HG03064 (cell line): Measurements from ENCODE around the gene KANK2.
"Not testable (repeated sequence)": the region's sequence is repeated elsewhere in the genome, so short reads cannot be mapped to it uniquely, and the experiment has no call there.

ENCODE experiments used
- ATAC-seq: cut with Tn5 transposase; IDR thresholded peaks from one replicate; pipeline ENCODE4 v1.9.1; 2021; ENCODE audit warnings: low read depth; ENCODE audit not compliant: unreplicated experiment

Gene KANK2

GRCh38 chr19:11142528-11143171 is 54.7 kb downstream of the KANK2 start:
- no peak for ATAC-seq

- no peak for ATAC-seq
Observed at GRCh38 chr19:11141937-11142527, 55.3 kb downstream of the KANK2 start.

GRCh38 chr19:11140896-11141295 is 56.4 kb downstream of the KANK2 start:
- no peak for ATAC-seq

DNA sequence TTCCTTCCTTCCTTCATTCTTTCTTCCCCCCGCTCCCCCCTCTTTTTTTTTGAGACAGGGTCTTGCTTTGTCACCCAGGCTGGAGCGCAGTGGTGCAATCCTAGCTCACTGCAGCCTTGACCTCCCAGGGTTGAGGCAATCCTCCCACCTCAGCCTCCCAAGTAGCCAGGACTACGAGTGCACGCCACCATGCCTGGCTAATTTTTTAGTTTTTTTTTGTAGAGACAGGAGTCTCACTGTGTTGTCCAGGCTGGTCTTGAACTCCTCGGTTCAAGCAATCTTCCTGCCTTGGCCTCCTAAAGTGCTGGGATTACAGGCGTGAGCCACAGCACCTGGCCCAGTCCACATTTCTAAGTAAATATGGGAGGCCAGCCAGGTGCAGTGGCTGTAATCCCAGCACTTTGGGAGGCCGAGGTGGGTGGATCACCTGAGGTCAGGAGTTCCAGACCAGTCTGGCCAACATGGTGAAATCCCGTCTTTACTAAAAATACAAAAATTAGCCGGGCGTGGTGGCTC is 57.3 kb downstream of the KANK2 start:
- ATAC-seq, result not testable (repeated sequence)

- ATAC-seq, result no peak
Observed at GRCh38 chr19:11138601-11139300, 58.6 kb downstream of the KANK2 start.

- ATAC-seq, result no peak
Observed at GRCh38 chr19:11137542-11138384, 59.6 kb downstream of the KANK2 start.

DNA sequence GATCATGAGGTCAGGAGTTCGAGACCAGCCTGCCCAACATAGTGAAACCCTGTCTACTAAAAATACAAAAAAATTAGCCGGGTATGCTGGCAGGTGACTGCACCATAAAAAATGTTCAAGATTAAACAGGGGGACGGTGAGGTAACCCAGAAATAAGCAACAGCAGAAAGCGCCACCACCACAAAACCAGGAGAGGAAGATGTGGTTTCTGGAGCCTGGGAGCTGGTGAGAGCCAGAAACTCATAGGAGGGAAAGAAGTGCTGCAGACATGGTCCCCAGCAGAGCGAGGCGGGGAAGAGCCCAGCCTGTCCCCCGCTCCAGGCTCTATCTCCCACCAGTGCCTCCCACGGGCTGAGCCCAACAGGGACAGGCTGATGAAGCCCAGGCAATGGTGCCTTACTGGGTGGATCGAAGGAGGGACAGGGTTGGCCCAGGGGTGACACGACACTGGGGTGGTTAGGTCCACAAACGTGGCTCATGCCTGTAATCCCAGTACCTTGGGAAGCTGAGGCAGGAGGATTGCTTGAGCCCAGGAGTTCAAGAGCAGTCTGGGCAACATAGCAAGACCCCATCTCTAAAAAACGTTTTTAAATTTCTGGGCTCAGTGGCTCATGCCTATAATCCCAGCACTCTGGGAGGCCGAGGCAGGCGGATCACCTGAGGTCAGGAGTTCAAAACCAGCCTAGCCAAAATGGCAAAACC is 60.8 kb downstream of the KANK2 start:
- no peak for ATAC-seq

GRCh38 chr19:11131471-11131870 is 65.9 kb downstream of the KANK2 start:
- no peak for ATAC-seq

- ATAC-seq, result no peak
Observed at GRCh38 chr19:11130824-11131455, 66.4 kb downstream of the KANK2 start.

GRCh38 chr19:11127905-11128304 is 69.4 kb downstream of the KANK2 start:
- ATAC-seq, result no peak

DNA sequence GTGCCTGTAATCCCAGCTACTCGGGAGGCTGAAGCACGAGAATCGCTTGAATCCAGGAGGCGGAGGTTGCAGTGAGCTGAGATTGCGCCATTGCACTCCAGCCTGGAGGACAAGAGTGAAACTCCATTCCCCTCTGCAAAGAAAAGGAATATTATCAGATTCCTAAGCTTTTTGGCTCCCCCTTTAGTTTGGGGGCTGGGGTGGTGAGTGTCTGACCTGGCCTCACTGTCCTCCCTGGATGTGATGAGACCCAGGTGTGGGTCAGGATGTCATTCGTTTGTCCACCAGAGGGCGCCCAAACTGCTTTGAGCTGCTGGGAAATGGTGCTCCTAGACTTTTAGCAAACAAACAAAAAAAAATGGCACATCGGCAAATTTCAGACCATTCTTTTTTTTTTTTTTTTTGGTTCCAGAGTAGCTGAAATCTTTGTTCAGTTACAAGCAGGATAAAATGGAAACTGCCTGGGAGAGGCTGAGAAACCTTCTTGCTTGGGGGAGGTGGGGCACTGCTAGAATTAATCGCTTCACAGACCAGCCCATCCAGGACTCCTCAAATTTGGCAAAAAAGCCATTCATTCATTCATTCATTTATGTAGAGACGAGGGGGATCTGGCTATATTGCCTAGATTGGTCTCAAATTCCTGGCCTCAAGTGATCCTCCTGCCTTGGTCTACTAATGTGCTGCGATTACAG is 71.2 kb downstream of the KANK2 start:
- ATAC-seq, result no peak

DNA sequence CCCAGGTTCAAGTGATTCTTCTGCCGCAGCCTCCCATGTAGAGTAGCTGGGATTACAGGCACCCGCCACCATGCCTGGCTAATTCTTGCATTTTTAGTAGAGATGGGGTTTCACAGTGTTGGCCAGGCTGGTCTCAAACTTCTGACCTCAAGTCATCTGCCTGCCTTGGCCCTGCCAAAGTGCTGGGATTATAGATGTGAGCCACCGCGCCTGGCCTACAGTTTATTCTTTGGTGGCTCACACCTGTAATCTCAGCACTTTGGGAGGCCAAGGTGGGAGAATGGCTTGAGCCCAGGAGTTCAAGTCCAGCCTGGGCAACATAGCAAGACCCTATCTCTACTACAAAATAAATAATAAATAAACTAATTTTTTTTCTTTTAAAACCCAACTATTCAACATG is 73.2 kb downstream of the KANK2 start:
- not testable (repeated sequence) for ATAC-seq

- ATAC-seq, result no peak
Observed at GRCh38 chr19:11123114-11123513, 74.2 kb downstream of the KANK2 start.

- ATAC-seq, result not testable (repeated sequence)
Observed at GRCh38 chr19:11121963-11122362, 75.4 kb downstream of the KANK2 start.

DNA sequence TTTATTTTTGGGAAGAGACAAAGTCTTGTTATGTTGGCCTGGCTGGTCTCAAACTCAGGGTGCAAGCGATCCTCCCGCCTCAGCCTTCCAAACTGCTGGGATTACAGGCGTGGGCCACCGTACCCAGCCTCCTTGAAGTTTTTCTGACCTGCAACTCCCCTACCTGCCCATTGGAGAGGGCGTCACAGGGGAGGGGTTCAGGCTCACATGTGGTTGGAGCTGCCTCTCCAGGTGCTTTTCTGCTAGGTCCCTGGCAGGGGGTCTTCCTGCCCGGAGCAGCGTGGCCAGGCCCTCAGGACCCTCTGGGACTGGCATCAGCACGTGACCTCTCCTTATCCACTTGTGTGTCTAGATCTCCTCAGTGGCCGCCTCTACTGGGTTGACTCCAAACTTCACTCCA is 80.8 kb downstream of the KANK2 start:
- no peak for ATAC-seq

DNA sequence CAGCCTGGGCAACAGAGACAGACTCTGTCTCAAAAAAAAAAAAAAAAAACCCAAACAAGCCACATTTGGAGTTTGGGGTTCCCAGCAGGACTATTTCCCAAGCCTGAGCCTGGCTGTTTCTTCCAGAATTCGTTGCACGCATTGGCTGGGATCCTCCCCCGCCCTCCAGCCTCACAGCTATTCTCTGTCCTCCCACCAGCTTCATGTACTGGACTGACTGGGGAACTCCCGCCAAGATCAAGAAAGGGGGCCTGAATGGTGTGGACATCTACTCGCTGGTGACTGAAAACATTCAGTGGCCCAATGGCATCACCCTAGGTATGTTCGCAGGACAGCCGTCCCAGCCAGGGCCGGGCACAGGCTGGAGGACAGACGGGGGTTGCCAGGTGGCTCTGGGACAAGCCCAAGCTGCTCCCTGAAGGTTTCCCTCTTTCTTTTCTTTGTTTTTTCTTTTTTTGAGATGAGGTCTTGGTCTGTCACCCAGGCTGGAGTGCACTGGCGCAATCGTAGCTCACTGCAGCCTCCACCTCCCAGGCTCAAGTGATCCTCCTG is 81.4 kb downstream of the KANK2 start:
- ATAC-seq, result no peak

GRCh38 chr19:11115042-11115441 is 82.3 kb downstream of the KANK2 start:
- ATAC-seq, result no peak
